ENCODE data around the gene QSER1.

- no peak for TF ChIP-seq CTCF (conservative IDR thresholded peaks at IDR 0.05; ENCODE audit: low read depth, low read length)
- no peak for TF ChIP-seq EZH2 (IDR thresholded peaks at IDR 0.05; ENCODE audit: borderline replicate concordance, low read depth, low read length, poor library complexity, severe bottlenecking)
Measured at GRCh38 chr11:33017478-33017877, 124.9 kb downstream of the QSER1 start.
